H1 (cell line): Measurements from ENCODE around the gene EPHA5. TPM values are rescaled to one million over a fixed set of nuclear protein-coding genes. Genes with fewer than 3 reads are reported as not detected.

ENCODE experiments used
- CTCF ChIA-PET: fragments of 300-600 bp; sonication (Branson Sonifier 250); formaldehyde crosslinking; loops from one replicate; lab custom pipeline; 2021; ENCODE audit not compliant: partially characterized antibody; lab: Charles Lee
- POLR2A ChIA-PET: fragments of 300-600 bp; sonication (Branson Sonifier 250); formaldehyde crosslinking; loops from one replicate; lab custom pipeline; 2021; ENCODE audit warnings: inconsistent platforms; ENCODE audit not compliant: partially characterized antibody; lab: Charles Lee
- DNase-seq, 2 experiments: peaks; one replicate each; pipeline versions ENCODE4 v3.0.0 to v3.0.0-alpha.2; 2010 to 2022; ENCODE audit warnings: low spot score in 2 of 2, low read depth in 1 of 2, mixed read lengths in 1 of 2
- FAIRE-seq: peaks from 2 replicates; lab custom pipeline; 2011; peaks lifted over from hg19 to GRCh38; lab: Jason Lieb, UNC
- H2AFZ ChIP-seq: 2 replicates; pipeline ENCODE4 v1.8.1; 2012; ENCODE audit warnings: low read length, inconsistent platforms
- H2AK5ac ChIP-seq: 2 replicates; pipeline ENCODE4 v1.6.1; 2013; ENCODE audit warnings: low read depth, low read length
- H2BK120ac ChIP-seq: replicated peaks from 2 replicates; pipeline ENCODE3; 2013; ENCODE audit warnings: low read depth, low read length, inconsistent platforms
- H2BK12ac ChIP-seq: 2 replicates; pipeline ENCODE4 v1.6.1; 2013; ENCODE audit warnings: low read depth, low read length
- H2BK15ac ChIP-seq: 2 replicates; pipeline ENCODE4 v1.6.1; 2013; ENCODE audit warnings: low read length
- H2BK20ac ChIP-seq: 2 replicates; pipeline ENCODE4 v1.6.1; 2013; ENCODE audit warnings: low read length
- H2BK5ac ChIP-seq: 2 replicates; pipeline ENCODE4 v1.6.1; 2013; ENCODE audit warnings: low read depth, low read length
- H3K14ac ChIP-seq: 2 replicates; pipeline ENCODE4 v1.6.1; 2013; ENCODE audit warnings: inconsistent platforms; ENCODE audit not compliant: insufficient read length
- H3K18ac ChIP-seq: 2 replicates; pipeline ENCODE4 v1.6.1; 2013; ENCODE audit warnings: low read length; ENCODE audit errors: extremely low read depth
- H3K23ac ChIP-seq: 2 replicates; pipeline ENCODE4 v1.6.1; 2013; ENCODE audit warnings: inconsistent platforms; ENCODE audit not compliant: insufficient read length
- H3K23me2 ChIP-seq: 2 replicates; pipeline ENCODE4 v1.6.1; 2013; ENCODE audit warnings: low read depth, low read length
- H3K27ac ChIP-seq: 2 replicates; pipeline ENCODE4 v1.6.1; 2011; ENCODE audit warnings: low read depth, low read length, inconsistent platforms
- H3K27me3 ChIP-seq, 4 experiments: replicated peaks in 1 of 4; 1 replicate in 1 of 4; 2 replicates in 3 of 4; pipeline versions ENCODE4 v1.6.1 to v1.8.1; 2011 to 2013; ENCODE audit warnings: low read length in 3 of 4, mild to moderate bottlenecking in 3 of 4, inconsistent platforms in 2 of 4, mixed read lengths in 2 of 4, moderate library complexity in 1 of 4; ENCODE audit not compliant: control insufficient read depth in 3 of 4, insufficient read depth in 3 of 4; ENCODE audit errors: extremely low read depth in 1 of 4
- H3K36me3 ChIP-seq, 4 experiments: 2 replicates each; pipeline versions ENCODE4 v1.6.1 to v1.8.1; 2011 to 2013; ENCODE audit warnings: mild to moderate bottlenecking in 4 of 4, low read length in 3 of 4, moderate library complexity in 2 of 4, control low read depth in 1 of 4, inconsistent platforms in 1 of 4; ENCODE audit not compliant: insufficient read depth in 4 of 4, control insufficient read depth in 2 of 4
- H3K4ac ChIP-seq: replicated peaks from 2 replicates; pipeline ENCODE3; 2013; ENCODE audit warnings: low read length, low read depth, mixed read lengths, inconsistent platforms; ENCODE audit not compliant: insufficient read length
- H3K4me1 ChIP-seq, 4 experiments: replicated peaks in 1 of 4; 1 replicate in 1 of 4; 2 replicates in 3 of 4; pipeline versions ENCODE4 v1.6.1 to v1.8.1; 2011 to 2013; ENCODE audit warnings: low read length in 3 of 4, inconsistent platforms in 2 of 4, mixed read lengths in 1 of 4; ENCODE audit not compliant: insufficient read depth in 4 of 4, control insufficient read depth in 3 of 4
- H3K4me2 ChIP-seq, 2 experiments: 2 replicates each; pipeline versions ENCODE4 v1.6.1 to v1.8.1; 2011 to 2013; ENCODE audit warnings: low read depth in 2 of 2, low read length in 2 of 2, control low read depth in 1 of 2, inconsistent platforms in 1 of 2, mild to moderate bottlenecking in 1 of 2; ENCODE audit not compliant: insufficient read depth in 1 of 2
- H3K4me3 ChIP-seq, 4 experiments: fragments of 200-600, 300-600 bp in 1 of 4; sonication (generic), shearing (Covaris generic), sonication (Bioruptor Twin) in 1 of 4; 2 replicates each; pipeline versions ENCODE4 v1.5.1 to v1.8.1; 2011 to 2016; ENCODE audit warnings: low read length in 4 of 4, low read depth in 3 of 4, control low read depth in 2 of 4, inconsistent platforms in 2 of 4, mild to moderate bottlenecking in 2 of 4, mixed read lengths in 1 of 4, moderate library complexity in 1 of 4; ENCODE audit not compliant: insufficient read depth in 2 of 4; ENCODE audit errors: extremely low read depth in 1 of 4
- H3K56ac ChIP-seq: replicated peaks from 2 replicates; pipeline ENCODE3; 2013; ENCODE audit warnings: low read depth, mild to moderate bottlenecking, mixed read lengths, low read length, inconsistent platforms; ENCODE audit not compliant: insufficient read length
- H3K79me1 ChIP-seq: 2 replicates; pipeline ENCODE4 v1.6.1; 2013; ENCODE audit warnings: low read depth, low read length, control low read depth
- H3K79me2 ChIP-seq, 2 experiments: 2 replicates each; pipeline versions ENCODE4 v1.6.1 to v1.8.1; 2012 to 2013; ENCODE audit warnings: low read length in 2 of 2, mild to moderate bottlenecking in 2 of 2, inconsistent platforms in 1 of 2; ENCODE audit not compliant: insufficient read depth in 2 of 2, control insufficient read depth in 1 of 2
- H3K9ac ChIP-seq, 4 experiments: replicated peaks in 1 of 4; 1 replicate in 1 of 4; 2 replicates in 3 of 4; pipeline versions ENCODE4 v1.6.1 to v1.8.1; 2011 to 2013; ENCODE audit warnings: low read depth in 3 of 4, low read length in 3 of 4, control low read depth in 2 of 4, mild to moderate bottlenecking in 2 of 4, moderate library complexity in 2 of 4, inconsistent platforms in 1 of 4; ENCODE audit errors: extremely low read depth in 1 of 4
- H3K9me3 ChIP-seq, 2 experiments: 2 replicates each; pipeline versions ENCODE4 v1.6.1 to v1.8.1; 2012 to 2013; ENCODE audit warnings: mild to moderate bottlenecking in 2 of 2, moderate library complexity in 2 of 2, control low read depth in 1 of 2, inconsistent platforms in 1 of 2, low read depth in 1 of 2, low read length in 1 of 2, mixed read lengths in 1 of 2; ENCODE audit not compliant: insufficient read depth in 2 of 2
- H4K20me1 ChIP-seq, 2 experiments: replicated peaks in 1 of 2; 2 replicates each; pipeline versions ENCODE3 to v1.8.1; 2011 to 2013; ENCODE audit warnings: inconsistent platforms in 2 of 2, low read length in 2 of 2, mild to moderate bottlenecking in 1 of 2; ENCODE audit not compliant: insufficient read depth in 2 of 2, control insufficient read depth in 1 of 2
- H4K5ac ChIP-seq: 2 replicates; pipeline ENCODE4 v1.6.1; 2013; ENCODE audit warnings: low read length, low read depth, mixed read lengths, inconsistent platforms; ENCODE audit not compliant: insufficient read length
- H4K8ac ChIP-seq: 2 replicates; pipeline ENCODE4 v1.8.0; 2013; ENCODE audit warnings: mild to moderate bottlenecking, moderate library complexity, low read length, inconsistent platforms; ENCODE audit not compliant: insufficient read depth; ENCODE audit errors: extremely low read depth
- H4K91ac ChIP-seq: replicated peaks from 2 replicates; pipeline ENCODE3; 2013; ENCODE audit warnings: low read length, mixed read lengths, inconsistent platforms; ENCODE audit not compliant: insufficient read length
- CHD1 ChIP-seq: IDR thresholded peaks from 2 replicates; pipeline ENCODE4 v1.6.1; 2012; ENCODE audit warnings: low read depth, low read length, improper control_type of control experiment
- CHD2 ChIP-seq: IDR thresholded peaks from 2 replicates; pipeline ENCODE4 v1.6.1; 2012; ENCODE audit warnings: low read length, improper control_type of control experiment
- MAFK ChIP-seq: IDR thresholded peaks from 2 replicates; pipeline ENCODE4 v1.6.1; 2012; ENCODE audit warnings: low read depth, mild to moderate bottlenecking, improper control_type of control experiment, low read length
- RXRA ChIP-seq: IDR thresholded peaks from 2 replicates; pipeline ENCODE4 v1.6.1; 2011; ENCODE audit warnings: low read depth, mild to moderate bottlenecking, low read length, moderate library complexity; ENCODE audit not compliant: insufficient read depth
- SIX5 ChIP-seq: IDR thresholded peaks from 2 replicates; pipeline ENCODE4 v1.6.1; 2011; ENCODE audit warnings: mild to moderate bottlenecking, low read depth, low read length
- SP2 ChIP-seq: IDR thresholded peaks from 2 replicates; pipeline ENCODE4 v1.6.1; 2012; ENCODE audit warnings: mild to moderate bottlenecking, low read length, inconsistent platforms
- TEAD4 ChIP-seq: IDR thresholded peaks from 2 replicates; pipeline ENCODE4 v1.6.1; 2012; ENCODE audit warnings: low read depth, low read length, inconsistent platforms, mixed read lengths
- USF2 ChIP-seq: IDR thresholded peaks from 2 replicates; pipeline ENCODE4 v1.6.1; 2011; ENCODE audit warnings: low read length, improper control_type of control experiment
- WGBS, 2 experiments: shearing (Covaris generic) in 1 of 2; methylation state at CpG; one replicate each; pipeline versions ENCODE4 v1.1.6 to v1.1.7; 2013 to 2015; ENCODE audit warnings: low lambda C conversion rate in 2 of 2, mixed read lengths in 2 of 2, inconsistent platforms in 1 of 2, low coverage in 1 of 2, missing lambda C conversion rate in 1 of 2; ENCODE audit not compliant: insufficient replicate concordance in 2 of 2, insufficient coverage in 1 of 2, insufficient read length in 1 of 2; ENCODE audit errors: extremely low coverage in 1 of 2, missing lambda C conversion rate in 1 of 2; 5-methylcytosine and 5-hydroxymethylcytosine counted together
- polyA plus RNA-seq, 7 experiments: library from polyadenylated mRNA; depleted of rRNA in 3 of 7; stranded (reverse) in 5 of 7; unstranded in 2 of 7; fragments of >200 nt in 5 of 7; fragments of 200-250 nt in 2 of 7; gene quantifications; 1 replicate in 5 of 7; 2 replicates in 1 of 7; 4 replicates in 1 of 7; pipeline versions ENCODE4 v1.2.1 to v1.2.3, GENCODE V29; 2011 to 2013; ENCODE audit warnings: missing spikeins in 2 of 7, mixed read lengths in 2 of 7
- total RNA-seq: library from RNA; stranded (reverse); fragmentation: NEBNext Ultra II Directional; extraction: Animal tissue kit (Norgen Biotek cat#: 25700); gene quantifications from 2 replicates; pipeline ENCODE4 v1.2.1, GENCODE V29; 2021

The EPHA5 gene
- total and polyA plus RNA-seq, 2 of the 8 experiments (the other 6 are each of a cell fraction or from before 2014, with no cell fraction given) = 0.03 to 0.11 TPM

GRCh38 chr4:65645185-65645584 is 25.1 kb downstream of the EPHA5 start:
- FAIRE-seq (no peak), DNase-seq (no peak)
- Histone ChIP-seq H3K36me3 (no peaks in the 10 kb centered on the region), H2BK20ac (no peak overlapping the region), H3K79me2 (no peaks in the 10 kb centered on the region), H4K91ac (no peak overlapping the region), H2BK15ac (no peak overlapping the region), H3K23me2 (no peaks in the 10 kb centered on the region), H4K20me1 (no peaks in the 10 kb centered on the region)
- WGBS, 2 experiments = 71% methylated on average over 1 of the region's 1 CpG; no CpG with 5 or more reads in 1 of the 2 experiments
- TF ChIP-seq SP2 (no peak), RXRA (no peak), CHD1 (no peak), USF2 (no peak), MAFK (no peak), CHD2 (no peak), SIX5 (no peak), TEAD4 (peak; percentile 76; the same call in 1 of the 2 replicates)
- TF ChIP-seq, all 59 proteins: peak for 1
- Histone ChIP-seq H2AFZ (no peak overlapping the region), H3K27ac (no peak overlapping the region), H3K4me1 (peaks cover 0 to 2% (median under 1%) of the 10 kb centered on the region in 4 experiments; a peak in 3 of 7 replicates), H3K9ac (no peak overlapping the region), H4K5ac (no peak overlapping the region), H3K4ac (no peak overlapping the region), H2BK5ac (no peak overlapping the region), H3K4me3 (no peak overlapping the region), H3K23ac (no peak overlapping the region), H4K8ac (no peak overlapping the region), H2AK5ac (no peak overlapping the region), H3K4me2 (no peak overlapping the region), H3K56ac (no peak overlapping the region), H3K27me3 (no peaks in the 10 kb centered on the region), H3K79me1 (no peaks in the 10 kb centered on the region), H2BK120ac (no peak overlapping the region), H3K9me3 (no peaks in the 10 kb centered on the region; a peak in 1 of 4 replicates), H3K14ac (no peak overlapping the region), H2BK12ac (no peak overlapping the region), H3K18ac (no peak overlapping the region)
- CTCF ChIA-PET = interaction anchor here (1.4 kb wide), 1 partner anchor 25 kb away, joined by 3 read pairs; the partner anchor contains the start of gene EPHA5
- POLR2A ChIA-PET = no interaction called here
